ENCODE measurements around the gene TEKT2.

- TF ChIP-seq CTCF (conservative IDR thresholded peaks at IDR 0.05; ENCODE audit: low read length): no peak
- no peak for TF ChIP-seq EZH2phosphoT487 (IDR thresholded peaks at IDR 0.05; ENCODE audit: borderline replicate concordance)
These were observed 22.4 kb downstream of the TEKT2 start for GRCh38 chr1:36106269-36106668.

All from Loucy (cell line).